ENCODE results near the gene LHPP. TPM values are rescaled to one million over a fixed set of nuclear protein-coding genes. Genes with fewer than 3 reads are reported as not detected.
A peak's percentile ranks its signal among the peaks of the same experiment; 100 is the strongest.

Gene LHPP
- total RNA-seq, 2 experiments from 2014 or later = 15.3 to 19.6 TPM

DNA sequence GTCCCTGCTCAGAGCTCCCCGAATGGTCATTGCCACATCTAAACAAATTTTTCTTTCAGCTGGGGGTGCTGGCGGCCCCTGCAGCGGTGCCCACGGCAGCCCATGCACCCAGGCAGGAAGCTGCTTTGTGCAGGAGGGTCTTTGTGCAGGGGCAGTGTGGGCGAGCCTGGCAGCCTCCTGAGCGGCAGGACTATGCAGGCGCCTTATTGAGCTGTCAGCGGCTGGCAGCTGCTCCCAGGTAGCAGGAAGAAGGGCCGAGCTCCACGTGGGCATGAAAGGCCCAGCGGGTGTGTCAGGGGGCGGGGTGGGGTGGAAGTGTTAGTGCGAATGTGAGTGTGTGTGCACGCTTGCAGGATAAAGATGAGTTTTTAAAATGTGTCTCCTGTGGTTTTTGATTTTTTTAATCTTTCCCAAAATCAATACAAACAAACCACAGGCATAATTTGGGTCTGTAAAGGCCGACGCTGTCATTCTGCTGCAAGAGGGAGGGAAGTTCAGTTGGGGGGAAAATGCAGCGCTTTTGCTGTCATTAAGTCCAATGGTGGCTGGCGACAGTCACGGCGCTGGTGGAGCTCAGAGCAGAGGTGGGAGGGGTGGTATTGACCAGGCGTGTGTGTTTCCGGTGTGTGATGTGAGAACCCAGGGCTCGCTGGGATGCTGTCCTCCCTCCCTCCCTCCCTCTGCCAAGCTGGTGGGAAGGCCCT, 83.9 kb downstream of the LHPP start:
- ChIA-PET CTCF (no interaction called here), POLR2A (interaction anchor here (1.3 to 1.5 kb wide), 2 partner anchors 196 to 200 kb away, joined by 4 to 6 read pairs; no protein-coding TSS in a partner anchor)
- DNase-seq (peak in 2 of 14 experiments; percentile 17 to 39), ATAC-seq (ENCODE audit: poor library complexity) (no peak)
- Histone ChIP-seq H3K4me1 (ENCODE audit: insufficient read depth, low read length) (peaks cover 13% of the 10 kb centered on the region), H3K4me3 (ENCODE audit: low read length) (no peak overlapping the region), H3K9me3 (ENCODE audit: control insufficient read depth in 1 of 2, insufficient read depth in 1 of 2, low read length in 2 of 2) (no peaks in the 10 kb centered on the region), H3K27me3 (ENCODE audit: control insufficient read depth in 1 of 2, insufficient read depth in 2 of 2, low read length in 2 of 2) (no peaks in the 10 kb centered on the region), H3K27ac (ENCODE audit: low read depth in 1 of 2, low read length in 2 of 2) (no peak overlapping the region), H3K36me3 (ENCODE audit: insufficient read depth, low read length) (no peaks in the 10 kb centered on the region)
- Mint-ChIP-seq H3K27ac (no peak overlapping the region), H3K36me3 (ENCODE audit: low read depth) (no peaks in the 10 kb centered on the region), H3K4me1 (ENCODE audit: low read depth) (peaks cover 17% of the 10 kb centered on the region), H3K27me3 (no peaks in the 10 kb centered on the region), H3K4me3 (no peak overlapping the region), H3K9me3 (no peaks in the 10 kb centered on the region)
- intact Hi-C loops (cut with DNase I, micrococcal nuclease) = no loop called here
- TF ChIP-seq, protein P1, sequence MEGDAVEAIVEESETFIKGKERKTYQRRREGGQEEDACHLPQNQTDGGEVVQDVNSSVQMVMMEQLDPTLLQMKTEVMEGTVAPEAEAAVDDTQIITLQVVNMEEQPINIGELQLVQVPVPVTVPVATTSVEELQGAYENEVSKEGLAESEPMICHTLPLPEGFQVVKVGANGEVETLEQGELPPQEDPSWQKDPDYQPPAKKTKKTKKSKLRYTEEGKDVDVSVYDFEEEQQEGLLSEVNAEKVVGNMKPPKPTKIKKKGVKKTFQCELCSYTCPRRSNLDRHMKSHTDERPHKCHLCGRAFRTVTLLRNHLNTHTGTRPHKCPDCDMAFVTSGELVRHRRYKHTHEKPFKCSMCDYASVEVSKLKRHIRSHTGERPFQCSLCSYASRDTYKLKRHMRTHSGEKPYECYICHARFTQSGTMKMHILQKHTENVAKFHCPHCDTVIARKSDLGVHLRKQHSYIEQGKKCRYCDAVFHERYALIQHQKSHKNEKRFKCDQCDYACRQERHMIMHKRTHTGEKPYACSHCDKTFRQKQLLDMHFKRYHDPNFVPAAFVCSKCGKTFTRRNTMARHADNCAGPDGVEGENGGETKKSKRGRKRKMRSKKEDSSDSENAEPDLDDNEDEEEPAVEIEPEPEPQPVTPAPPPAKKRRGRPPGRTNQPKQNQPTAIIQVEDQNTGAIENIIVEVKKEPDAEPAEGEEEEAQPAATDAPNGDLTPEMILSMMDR (IDR thresholded peaks at IDR 0.05) = no peak

DNA sequence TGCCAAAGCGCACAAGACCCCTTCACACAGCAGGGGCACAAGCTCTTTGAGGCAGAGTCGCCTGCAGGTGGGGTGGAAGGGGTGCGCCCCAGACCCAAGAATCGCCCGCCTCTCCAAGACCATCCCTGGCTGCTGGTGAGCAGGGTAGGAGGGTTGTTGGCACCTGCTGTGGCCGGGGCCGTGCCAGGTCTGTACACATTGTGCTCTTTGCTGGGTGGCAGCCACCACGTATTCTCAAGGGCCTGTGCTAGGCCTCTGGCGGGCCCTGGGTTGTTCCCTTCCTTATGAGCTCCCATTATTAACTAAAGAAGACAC, 84.4 kb downstream of the LHPP start:
- Mint-ChIP-seq H3K4me1 (ENCODE audit: low read depth) (peaks cover 17% of the 10 kb centered on the region), H3K4me3 (no peak overlapping the region), H3K36me3 (ENCODE audit: low read depth) (no peaks in the 10 kb centered on the region), H3K9me3 (no peaks in the 10 kb centered on the region), H3K27ac (no peak overlapping the region), H3K27me3 (no peaks in the 10 kb centered on the region)
- ATAC-seq (ENCODE audit: poor library complexity) = no peak
- H3K36me3 ChIP-seq (ENCODE audit: insufficient read depth, low read length) = no peaks in the 10 kb centered on the region
- no peak overlapping the region for H3K27ac ChIP-seq (ENCODE audit: low read depth in 1 of 2, low read length in 2 of 2)
- intact Hi-C loops (cut with DNase I, micrococcal nuclease) = no loop called here
- POLR2A ChIA-PET = interaction anchor here (1.5 kb wide), 1 partner anchor 196 kb away, joined by 6 read pairs; no protein-coding TSS in a partner anchor
- DNase-seq = no peak
- CTCF ChIA-PET = no interaction called here
- peaks cover 12% of the 10 kb centered on the region for H3K4me1 ChIP-seq (ENCODE audit: insufficient read depth, low read length)
- no peaks in the 10 kb centered on the region for H3K9me3 ChIP-seq (ENCODE audit: control insufficient read depth in 1 of 2, insufficient read depth in 1 of 2, low read length in 2 of 2)
- TF ChIP-seq, protein P1 (IDR thresholded peaks at IDR 0.05) = no peak
- no peaks in the 10 kb centered on the region for H3K27me3 ChIP-seq (ENCODE audit: control insufficient read depth in 1 of 2, insufficient read depth in 2 of 2, low read length in 2 of 2)
- no peak overlapping the region for H3K4me3 ChIP-seq (ENCODE audit: low read length)

DNA sequence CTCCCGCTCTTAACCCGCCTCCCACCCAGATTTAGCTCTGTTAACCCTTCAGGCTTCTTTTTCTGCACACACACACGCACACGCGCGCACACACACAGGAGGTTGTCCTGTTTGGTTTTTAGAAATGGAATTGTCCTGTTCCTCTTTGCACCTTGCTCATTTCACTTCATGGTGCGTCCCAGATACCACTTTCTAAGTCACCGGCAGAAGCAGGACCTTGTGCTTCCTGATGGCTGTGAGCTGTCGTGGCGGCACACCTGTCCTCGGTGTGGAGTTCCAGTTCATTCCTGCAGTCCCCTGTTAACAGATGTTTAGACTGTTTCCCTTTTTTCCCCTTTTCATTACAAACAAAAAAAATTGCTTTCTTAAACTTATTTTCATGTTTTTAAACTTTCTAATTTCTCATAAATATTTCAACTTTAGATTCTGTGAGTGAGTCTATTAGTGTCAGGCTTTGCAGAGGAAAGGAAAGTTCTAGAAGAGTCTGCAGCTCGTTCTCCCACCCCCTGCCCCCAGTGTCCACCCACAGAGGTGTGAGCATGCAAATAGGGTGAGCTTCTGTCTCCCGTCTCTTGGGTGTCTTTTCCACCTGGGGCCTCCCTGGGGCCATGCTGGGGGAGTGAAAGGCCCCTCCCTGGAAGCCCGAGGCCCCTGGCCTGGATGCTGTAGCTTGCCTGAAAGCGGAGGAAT, 85.5 kb downstream of the LHPP start:
- H3K27ac Mint-ChIP-seq = no peak overlapping the region
- H3K4me3 Mint-ChIP-seq = no peak overlapping the region
- H3K27me3 Mint-ChIP-seq = no peaks in the 10 kb centered on the region
- POLR2A ChIA-PET = no interaction called here
- no peaks in the 10 kb centered on the region for H3K27me3 ChIP-seq (ENCODE audit: control insufficient read depth in 1 of 2, insufficient read depth in 2 of 2, low read length in 2 of 2)
- no peaks in the 10 kb centered on the region for H3K36me3 Mint-ChIP-seq (ENCODE audit: low read depth)
- no peaks in the 10 kb centered on the region for H3K36me3 ChIP-seq (ENCODE audit: insufficient read depth, low read length)
- peaks cover 17% of the 10 kb centered on the region for H3K4me1 Mint-ChIP-seq (ENCODE audit: low read depth)
- H3K4me1 ChIP-seq (ENCODE audit: insufficient read depth, low read length) = peaks cover 12% of the 10 kb centered on the region
- TF ChIP-seq, protein P1 (IDR thresholded peaks at IDR 0.05) = no peak
- H3K4me3 ChIP-seq (ENCODE audit: low read length) = no peak overlapping the region
- no peaks in the 10 kb centered on the region for H3K9me3 ChIP-seq (ENCODE audit: control insufficient read depth in 1 of 2, insufficient read depth in 1 of 2, low read length in 2 of 2)
- CTCF ChIA-PET = no interaction called here
- DNase-seq (no peak), ATAC-seq (ENCODE audit: poor library complexity) (no peak)
- H3K9me3 Mint-ChIP-seq = no peaks in the 10 kb centered on the region
- no peak overlapping the region for H3K27ac ChIP-seq (ENCODE audit: low read depth in 1 of 2, low read length in 2 of 2)
- intact Hi-C loops (cut with DNase I, micrococcal nuclease) = no loop called here

Measured in CD4-positive, alpha-beta T cell (primary cell).